Omental fat pad (tissue), 4 donors: ENCODE results near the gene SRA1. TPM values are rescaled to one million over a fixed set of nuclear protein-coding genes. Genes with fewer than 3 reads are reported as not detected.

Experiments
- ATAC-seq: fragments of 150-250 bp; one replicate; pipeline ENCODE4 v1.9.1; 2016; ENCODE audit warnings: mild to moderate bottlenecking, moderate library complexity; ENCODE audit not compliant: low FRiP score
- DNase-seq: peaks from one replicate; pipeline ENCODE4 v3.0.0-alpha.2; 2019; ENCODE audit warnings: low spot score
- total RNA-seq, 4 donors: library from RNA; depleted of rRNA; stranded (reverse); fragments of >200 nt; gene quantifications; one replicate each; pipeline ENCODE4 v1.1.0, GENCODE V29; 2016
- TF ChIP-seq, protein P1 (sequence below), 3 donors: fragments of 450-650 bp; IDR thresholded peaks; one replicate each; pipeline ENCODE4 v1.5.1; 2016 to 2017; ENCODE audit warnings: antibody characterized with exemption in 3 of 3, mild to moderate bottlenecking in 3 of 3, moderate library complexity in 2 of 3

SRA1 gene
- total RNA-seq, 4 donors from 2014 or later, result 18.1 to 44.2 (median 24.3) TPM

DNA sequence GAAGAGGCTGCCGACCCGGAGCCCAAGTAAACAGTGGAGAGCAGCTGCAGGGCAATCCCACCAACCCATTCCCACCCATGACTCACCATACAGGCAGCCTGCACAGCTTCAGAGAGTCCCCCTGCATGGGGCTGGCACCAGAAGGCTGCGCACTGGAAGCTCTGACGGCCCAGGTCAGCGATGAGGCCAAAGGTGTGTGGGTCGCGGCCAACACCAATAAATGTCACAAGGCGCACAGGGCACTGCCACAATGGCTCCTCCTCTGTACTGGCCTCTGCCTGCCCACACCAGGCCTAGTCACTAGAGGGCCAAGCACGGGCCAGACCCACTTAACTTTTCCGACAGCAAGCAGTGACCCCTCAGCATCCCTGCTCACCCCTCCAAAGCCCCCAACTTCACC lies 3.0 kb upstream of the SRA1 start:
- DNase-seq (no peak), ATAC-seq (no peak)
- TF ChIP-seq, protein P1, sequence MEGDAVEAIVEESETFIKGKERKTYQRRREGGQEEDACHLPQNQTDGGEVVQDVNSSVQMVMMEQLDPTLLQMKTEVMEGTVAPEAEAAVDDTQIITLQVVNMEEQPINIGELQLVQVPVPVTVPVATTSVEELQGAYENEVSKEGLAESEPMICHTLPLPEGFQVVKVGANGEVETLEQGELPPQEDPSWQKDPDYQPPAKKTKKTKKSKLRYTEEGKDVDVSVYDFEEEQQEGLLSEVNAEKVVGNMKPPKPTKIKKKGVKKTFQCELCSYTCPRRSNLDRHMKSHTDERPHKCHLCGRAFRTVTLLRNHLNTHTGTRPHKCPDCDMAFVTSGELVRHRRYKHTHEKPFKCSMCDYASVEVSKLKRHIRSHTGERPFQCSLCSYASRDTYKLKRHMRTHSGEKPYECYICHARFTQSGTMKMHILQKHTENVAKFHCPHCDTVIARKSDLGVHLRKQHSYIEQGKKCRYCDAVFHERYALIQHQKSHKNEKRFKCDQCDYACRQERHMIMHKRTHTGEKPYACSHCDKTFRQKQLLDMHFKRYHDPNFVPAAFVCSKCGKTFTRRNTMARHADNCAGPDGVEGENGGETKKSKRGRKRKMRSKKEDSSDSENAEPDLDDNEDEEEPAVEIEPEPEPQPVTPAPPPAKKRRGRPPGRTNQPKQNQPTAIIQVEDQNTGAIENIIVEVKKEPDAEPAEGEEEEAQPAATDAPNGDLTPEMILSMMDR (IDR thresholded peaks at IDR 0.05), result no peak

DNA sequence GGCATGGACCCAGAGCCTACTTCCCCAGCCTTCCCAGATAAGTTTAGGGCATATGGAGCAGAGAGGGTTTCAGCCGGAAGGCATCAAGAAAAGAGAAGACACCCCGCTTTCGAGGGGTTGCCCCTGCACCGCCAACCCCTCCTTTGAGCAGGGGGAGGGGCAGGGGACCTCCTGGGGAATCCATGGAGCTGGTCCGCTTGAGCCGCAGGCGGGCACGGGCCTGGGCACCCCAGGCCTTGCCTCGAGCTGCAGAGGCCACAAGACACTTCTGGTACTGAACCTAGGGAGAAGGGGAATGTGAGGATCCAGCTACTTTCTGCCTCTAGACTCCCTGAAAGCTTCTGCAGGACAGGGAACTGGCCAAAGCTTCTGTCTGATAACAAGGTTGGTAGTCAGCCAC lies 1.3 kb upstream of the SRA1 start:
- DNase-seq (no peak), ATAC-seq (no peak)
- TF ChIP-seq, protein P1 (IDR thresholded peaks at IDR 0.05), result no peak

DNA sequence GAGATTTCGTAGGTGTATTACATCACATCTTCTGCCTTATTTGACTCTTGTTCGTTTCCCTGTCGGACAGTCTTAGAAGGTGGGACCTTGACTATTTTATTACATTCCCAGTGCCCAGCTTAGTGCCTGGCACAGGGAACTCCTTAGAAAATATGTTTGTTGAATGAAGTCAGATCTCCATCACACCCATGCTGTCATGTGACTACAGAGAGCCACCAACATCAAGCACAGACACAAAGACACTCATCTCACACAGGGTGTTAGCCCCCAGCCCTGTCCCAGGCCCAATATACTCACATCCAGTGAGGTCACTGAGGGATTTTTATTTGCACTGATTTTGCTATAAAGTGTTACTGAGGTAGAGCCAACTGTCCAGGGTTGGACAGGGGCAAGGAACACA lies 692 bp upstream of the SRA1 start:
- TF ChIP-seq, protein P1 (IDR thresholded peaks at IDR 0.05), result no peak
- ATAC-seq (no peak), DNase-seq (no peak)

DNA sequence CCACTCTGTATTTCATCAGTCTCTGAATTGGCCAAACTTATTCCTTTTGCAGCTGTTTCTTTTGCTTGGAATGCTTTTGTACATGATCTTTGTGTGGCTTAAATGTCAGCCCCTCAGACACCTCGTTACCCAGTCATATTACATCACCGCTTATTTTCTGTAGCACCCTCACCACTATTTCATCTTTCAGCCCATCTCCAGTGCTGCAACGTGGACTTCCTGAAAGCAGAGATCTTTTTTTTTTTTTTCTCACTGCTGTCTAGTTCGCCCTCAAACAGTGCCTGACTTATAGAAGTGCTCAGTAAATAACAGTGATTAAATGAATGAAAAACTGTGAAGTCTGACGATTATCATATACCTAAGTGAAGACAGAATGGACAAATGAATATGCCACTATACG lies 835 bp downstream of the SRA1 start:
- no peak for ATAC-seq
- TF ChIP-seq, protein P1 (IDR thresholded peaks at IDR 0.05), result no peak
- DNase-seq, result no peak

DNA sequence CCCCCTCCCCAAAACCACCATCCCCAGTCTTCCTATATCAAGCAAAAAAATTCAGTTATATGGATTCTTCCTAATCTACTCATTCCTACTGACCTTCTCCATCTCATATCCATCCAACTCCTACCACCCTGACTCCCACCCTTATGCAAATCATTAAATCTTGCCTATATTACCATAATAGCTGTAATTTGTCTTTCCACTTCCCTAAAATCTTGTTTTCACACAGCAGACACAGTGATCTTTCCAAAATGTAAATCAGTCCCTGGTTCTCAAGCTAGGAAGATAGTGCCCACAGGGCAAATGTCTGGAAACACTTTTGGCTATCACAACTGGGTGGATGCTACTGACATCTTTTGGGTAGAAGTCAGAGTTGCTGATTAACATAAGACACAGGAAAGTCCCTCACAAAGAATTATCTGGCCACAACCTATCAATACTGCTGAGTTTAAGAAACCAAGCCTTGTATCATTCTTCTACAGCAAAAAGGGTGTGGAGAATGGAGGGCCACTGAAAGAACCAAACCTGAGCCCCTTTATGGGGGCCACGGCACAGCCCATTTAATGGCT lies 1.4 kb downstream of the SRA1 start:
- TF ChIP-seq, protein P1 (IDR thresholded peaks at IDR 0.05), result no peak
- DNase-seq, result no peak
- no peak for ATAC-seq

DNA sequence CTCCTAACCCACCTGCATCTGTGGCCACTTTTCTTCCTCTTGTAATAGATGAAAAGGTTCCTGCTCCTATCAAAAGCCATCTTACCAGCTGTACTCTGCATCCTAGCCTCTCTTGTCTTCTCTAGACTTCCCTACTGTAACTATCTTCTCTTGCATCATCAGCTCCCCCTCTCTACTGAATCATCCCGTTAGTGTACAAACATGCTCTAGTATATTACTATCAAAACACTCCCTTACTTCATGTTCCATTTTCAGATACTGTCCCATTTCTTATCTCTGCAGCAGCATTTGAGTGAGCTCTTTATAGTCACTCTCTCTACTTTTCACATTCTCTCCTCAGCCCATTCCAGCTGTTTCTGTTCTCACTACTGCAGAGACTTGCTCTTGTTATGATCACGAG lies 2.8 kb downstream of the SRA1 start:
- ATAC-seq (no peak), DNase-seq (no peak)
- TF ChIP-seq, protein P1 (IDR thresholded peaks at IDR 0.05), result no peak

DNA sequence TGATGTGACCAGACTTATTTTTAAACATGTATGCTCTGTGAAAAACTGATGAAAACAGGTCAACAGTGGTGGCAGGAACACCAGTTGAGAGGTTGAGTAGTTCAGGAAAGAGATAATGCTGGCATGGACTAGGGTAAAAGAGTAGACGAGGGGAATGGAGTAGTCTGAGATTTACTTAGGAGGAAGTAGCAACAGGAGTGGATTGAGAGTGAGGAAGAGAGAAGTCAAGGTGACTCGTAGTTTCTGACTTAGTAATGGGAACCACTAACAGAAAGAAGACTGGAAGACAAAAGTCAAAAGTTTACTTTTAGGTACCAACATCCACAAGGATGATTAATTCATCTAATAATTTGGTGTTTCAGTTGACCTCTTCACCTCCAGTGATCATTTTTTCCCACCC lies 3.6 kb downstream of the SRA1 start:
- ATAC-seq, result no peak
- TF ChIP-seq, protein P1 (IDR thresholded peaks at IDR 0.05), result no peak

More for the DNA sequence above, 3.6 kb downstream of the SRA1 start:
- DNase-seq, result no peak
